SH-SY5Y (cell line): ENCODE data around the gene RSRC2.

Experiments used
- GATA2 ChIP-seq: IDR thresholded peaks from 2 replicates; pipeline ENCODE4 v1.6.1; 2011; ENCODE audit warnings: mild to moderate bottlenecking, low read depth, low read length
- GATA3 ChIP-seq: IDR thresholded peaks from 2 replicates; pipeline ENCODE4 v1.6.1; 2011; ENCODE audit warnings: low read depth, mild to moderate bottlenecking, low read length, moderate library complexity

GRCh38 chr12:122473543-122474323, 53.0 kb downstream of the RSRC2 start:
- TF ChIP-seq GATA3 (no peak), GATA2 (no peak)
